GM12874 (cell line): ENCODE results near the gene CNTN4.
A peak's percentile ranks its signal among the peaks of the same experiment; 100 is the strongest.

Source experiments
- TF ChIP-seq, protein P1 (sequence below): IDR thresholded peaks from 2 replicates; pipeline ENCODE4 v1.5.1; 2011; ENCODE audit warnings: low read depth, mild to moderate bottlenecking, control low read depth, low read length, moderate library complexity; ENCODE audit not compliant: insufficient read depth

The CNTN4 gene

DNA sequence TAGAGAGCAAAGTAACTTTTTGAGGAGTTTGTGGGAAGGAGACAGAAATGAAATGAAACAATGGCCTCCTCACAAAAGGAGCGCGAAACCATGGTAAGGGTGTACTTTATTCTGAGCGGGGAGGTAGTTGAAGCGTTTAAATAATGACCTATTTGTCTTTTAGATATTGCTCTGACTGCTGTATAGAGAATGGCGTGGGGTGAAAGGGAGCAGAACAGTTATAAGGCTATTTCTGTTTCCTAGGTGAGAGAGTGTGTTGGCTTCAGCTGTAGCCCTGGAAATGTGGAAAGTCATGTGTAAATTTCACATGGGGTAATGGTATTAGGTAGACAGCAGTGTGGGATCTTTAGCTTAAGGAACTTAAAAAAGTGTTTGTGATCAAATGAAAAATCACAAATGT is 54.9 kb downstream of the CNTN4 start:
- TF ChIP-seq, protein P1, sequence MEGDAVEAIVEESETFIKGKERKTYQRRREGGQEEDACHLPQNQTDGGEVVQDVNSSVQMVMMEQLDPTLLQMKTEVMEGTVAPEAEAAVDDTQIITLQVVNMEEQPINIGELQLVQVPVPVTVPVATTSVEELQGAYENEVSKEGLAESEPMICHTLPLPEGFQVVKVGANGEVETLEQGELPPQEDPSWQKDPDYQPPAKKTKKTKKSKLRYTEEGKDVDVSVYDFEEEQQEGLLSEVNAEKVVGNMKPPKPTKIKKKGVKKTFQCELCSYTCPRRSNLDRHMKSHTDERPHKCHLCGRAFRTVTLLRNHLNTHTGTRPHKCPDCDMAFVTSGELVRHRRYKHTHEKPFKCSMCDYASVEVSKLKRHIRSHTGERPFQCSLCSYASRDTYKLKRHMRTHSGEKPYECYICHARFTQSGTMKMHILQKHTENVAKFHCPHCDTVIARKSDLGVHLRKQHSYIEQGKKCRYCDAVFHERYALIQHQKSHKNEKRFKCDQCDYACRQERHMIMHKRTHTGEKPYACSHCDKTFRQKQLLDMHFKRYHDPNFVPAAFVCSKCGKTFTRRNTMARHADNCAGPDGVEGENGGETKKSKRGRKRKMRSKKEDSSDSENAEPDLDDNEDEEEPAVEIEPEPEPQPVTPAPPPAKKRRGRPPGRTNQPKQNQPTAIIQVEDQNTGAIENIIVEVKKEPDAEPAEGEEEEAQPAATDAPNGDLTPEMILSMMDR = no peak

DNA sequence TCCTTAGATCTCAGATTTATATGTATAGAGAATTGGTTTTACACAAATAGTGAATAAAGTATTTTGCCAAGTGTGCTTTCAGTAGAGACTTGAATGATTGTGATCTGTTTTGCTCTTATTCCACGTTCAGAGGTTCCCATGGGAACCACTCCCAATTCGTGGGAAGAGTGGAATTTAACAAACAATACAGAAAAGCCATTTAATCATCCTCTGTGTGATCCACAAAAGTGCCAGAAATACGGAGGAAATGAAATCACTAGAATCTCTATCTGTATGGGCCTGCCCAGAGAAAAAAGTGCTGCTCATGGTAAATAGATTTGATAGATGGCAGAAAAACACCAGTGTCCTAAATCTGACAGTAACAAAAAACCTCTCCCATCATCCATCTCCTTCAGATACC is 56.0 kb downstream of the CNTN4 start:
- TF ChIP-seq, protein P1 = no peak

DNA sequence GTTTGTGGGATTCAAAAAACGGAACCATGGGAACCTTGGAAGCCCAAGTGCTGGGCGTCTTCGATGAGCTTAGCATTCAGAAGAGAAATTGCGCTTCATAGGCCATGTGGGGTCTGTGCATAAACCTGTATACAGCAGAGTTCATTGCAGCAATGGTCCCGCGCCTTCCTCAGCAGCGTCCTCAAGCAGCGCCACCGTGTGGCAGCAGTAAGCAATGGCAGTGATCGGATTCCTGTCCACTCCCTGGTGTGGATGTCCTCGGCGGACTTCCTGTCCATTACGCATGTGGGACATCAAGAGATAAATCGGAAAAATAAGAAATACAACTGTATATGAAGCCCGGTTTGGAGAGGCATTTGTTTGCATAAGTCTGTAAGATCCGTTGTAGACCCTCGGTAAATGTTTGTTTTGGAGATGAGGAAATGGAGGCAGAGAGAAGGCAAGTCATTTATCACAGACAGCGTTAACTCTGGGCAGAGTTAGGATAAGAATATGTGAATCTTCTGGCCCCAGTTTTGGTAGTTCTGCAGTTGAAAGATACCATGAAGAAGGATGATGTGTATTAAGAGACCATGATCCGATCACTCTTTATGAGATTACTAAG is 57.7 kb downstream of the CNTN4 start:
- TF ChIP-seq, protein P1 = peak; percentile 81

DNA sequence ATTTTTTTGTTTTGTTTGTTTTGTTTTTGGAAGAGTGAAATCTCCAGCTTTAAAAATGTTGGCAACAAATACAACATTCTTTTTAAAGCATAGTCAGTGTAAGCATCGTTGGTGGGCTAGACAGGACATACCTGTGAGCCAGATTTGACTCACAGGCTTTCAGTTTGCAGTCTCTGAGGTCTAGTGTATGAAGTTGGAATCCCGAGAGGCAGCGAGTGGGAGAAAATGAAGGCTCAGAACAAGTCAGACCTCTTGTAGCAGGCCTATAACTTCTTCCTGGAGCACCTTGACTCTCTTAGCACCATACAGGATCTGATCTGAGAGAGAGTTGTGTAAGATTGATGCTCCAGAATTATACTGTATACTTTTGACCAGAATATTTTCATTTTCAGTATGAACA is 60.2 kb downstream of the CNTN4 start:
- TF ChIP-seq, protein P1 = no peak

DNA sequence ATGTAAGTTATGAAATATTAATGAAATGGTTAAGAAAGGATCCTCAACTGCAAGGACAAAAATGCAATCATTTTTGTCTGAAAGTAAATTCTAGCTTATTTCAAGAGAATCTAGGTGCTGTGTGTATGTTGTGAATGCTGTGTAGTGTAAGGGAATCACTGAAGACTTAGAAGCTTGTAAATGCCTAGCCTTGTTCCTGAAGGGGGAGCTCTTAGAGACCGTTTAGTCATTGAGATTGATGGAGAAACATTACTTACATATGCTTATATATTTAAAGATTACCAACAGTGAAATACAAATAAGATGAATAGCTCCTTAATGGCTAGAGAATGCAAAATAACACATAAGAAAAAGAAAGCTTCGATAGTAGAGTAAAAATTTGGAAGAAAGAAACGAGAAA is 67.9 kb downstream of the CNTN4 start:
- TF ChIP-seq, protein P1 = no peak

DNA sequence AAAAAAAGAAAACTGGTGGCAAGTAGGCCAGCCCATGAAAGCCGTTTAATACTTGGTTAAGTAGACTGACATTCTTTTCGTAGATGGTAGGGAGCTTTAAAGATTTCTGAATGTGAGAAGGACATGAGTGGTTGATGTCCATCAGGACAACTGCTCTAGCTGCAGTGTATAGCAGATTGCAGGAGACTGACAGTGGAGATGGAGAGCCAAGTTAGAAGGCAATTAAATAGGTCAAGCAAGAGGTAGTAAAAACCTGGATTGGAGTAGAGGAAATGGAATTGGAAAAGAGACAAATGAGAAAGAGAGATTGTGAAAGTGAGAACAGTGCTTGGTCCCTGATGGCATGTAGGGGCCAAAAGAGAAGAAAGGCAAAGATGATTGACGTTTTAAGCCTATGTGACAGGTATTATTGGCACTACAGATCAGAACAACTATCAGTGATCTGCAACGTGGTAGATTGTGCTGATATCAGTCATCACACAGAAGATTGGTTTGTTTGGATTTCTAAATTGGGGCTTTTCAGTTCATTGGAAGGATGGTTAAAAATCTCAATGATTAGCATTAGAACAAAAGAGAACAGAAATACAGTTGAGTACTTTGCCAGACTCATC is 74.0 kb downstream of the CNTN4 start:
- TF ChIP-seq, protein P1 = no peak

DNA sequence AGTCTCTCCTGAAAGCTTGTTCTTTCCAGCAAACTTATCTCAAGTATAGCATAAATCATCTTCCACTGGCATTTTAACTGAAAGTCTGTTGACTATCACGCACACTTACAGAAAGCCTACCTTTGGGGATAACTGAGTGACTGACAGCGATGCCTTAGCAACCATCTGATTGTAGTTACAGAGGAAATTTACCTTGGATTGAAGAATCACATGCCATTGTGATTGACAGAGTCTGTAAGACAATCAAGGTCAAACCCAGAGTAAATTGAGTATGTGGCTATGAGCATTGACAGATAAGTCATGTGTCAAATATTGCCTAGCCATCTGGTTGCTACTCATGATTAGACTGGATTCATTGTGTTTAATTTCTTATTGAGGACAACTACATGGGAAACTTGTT is 82.0 kb downstream of the CNTN4 start:
- TF ChIP-seq, protein P1 = no peak
